WTC11 (cell line): ENCODE results near the gene NKAPL. TPM values are rescaled to one million over a fixed set of nuclear protein-coding genes. Genes with fewer than 3 reads are reported as not detected.

Experiments
- ATAC-seq: fragments of 200-7000 bp; cut with Tn5 transposase; 2 replicates; pipeline ENCODE4 v1.10.0; 2021; ENCODE audit warnings: mild to moderate bottlenecking, moderate library complexity
- CTCF ChIA-PET: fragments of 300-600 bp; sonication (Branson Sonifier 250); formaldehyde crosslinking; loops from one replicate; lab custom pipeline; 2021; ENCODE audit warnings: antibody characterized with exemption; lab: Charles Lee
- POLR2A ChIA-PET: fragments of 350-600 bp; sonication (Branson Sonifier 250); formaldehyde crosslinking; loops from one replicate; lab custom pipeline; 2021; ENCODE audit warnings: antibody characterized with exemption; lab: Charles Lee
- DNase-seq: peaks from one replicate; pipeline ENCODE4 v3.0.0; 2021; ENCODE audit warnings: low spot score
- H3K27ac Mint-ChIP-seq: 2 replicates; pipeline ENCODE4 v1.8.0; 2021; ENCODE audit warnings: mixed read lengths
- H3K27me3 Mint-ChIP-seq: 2 replicates; pipeline ENCODE4 v1.8.0; 2021; ENCODE audit warnings: low read depth, mild to moderate bottlenecking, moderate library complexity, mixed read lengths
- H3K36me3 Mint-ChIP-seq: 2 replicates; pipeline ENCODE4 v1.8.0; 2021; ENCODE audit warnings: mixed read lengths
- H3K4me1 Mint-ChIP-seq: 2 replicates; pipeline ENCODE4 v1.8.0; 2022; ENCODE audit warnings: mixed read lengths
- H3K4me3 Mint-ChIP-seq: 2 replicates; pipeline ENCODE4 v1.8.0; 2021; ENCODE audit warnings: mild to moderate bottlenecking, moderate library complexity, mixed read lengths
- H3K9me3 Mint-ChIP-seq: 2 replicates; pipeline ENCODE4 v1.8.0; 2021; ENCODE audit warnings: mixed read lengths
- CDX4 ChIP-seq: fragments of 250-450 bp; sonication (Bioruptor Pico); IDR thresholded peaks from 2 replicates; pipeline ENCODE4 v1.9.0; 2021; ENCODE audit warnings: moderate library complexity, mild to moderate bottlenecking, inconsistent platforms, borderline replicate concordance
- CREB1 ChIP-seq: sonication (generic); formaldehyde crosslinking; IDR thresholded peaks from 2 replicates; pipeline ENCODE4 v1.8.0; 2023; ENCODE audit warnings: mild to moderate bottlenecking, missing genetic modification reagents
- E2F1 ChIP-seq: sonication (generic); formaldehyde crosslinking; IDR thresholded peaks from 2 replicates; pipeline ENCODE4 v1.8.0; 2022; ENCODE audit warnings: mild to moderate bottlenecking, missing genetic modification reagents
- E2F4 ChIP-seq: sonication (generic); formaldehyde crosslinking; IDR thresholded peaks from 2 replicates; pipeline ENCODE4 v1.8.1; 2022; ENCODE audit warnings: low read depth, mild to moderate bottlenecking, moderate library complexity, missing genetic modification reagents, borderline replicate concordance
- ERG ChIP-seq: fragments of 250-450 bp; sonication (Bioruptor Pico); IDR thresholded peaks from 2 replicates; pipeline ENCODE4 v1.8.0; 2021; ENCODE audit warnings: mild to moderate bottlenecking
- ETV6 ChIP-seq: sonication (generic); formaldehyde crosslinking; IDR thresholded peaks from 2 replicates; pipeline ENCODE4 v1.8.1; 2022; ENCODE audit warnings: mild to moderate bottlenecking, missing genetic modification reagents
- GABPB1 ChIP-seq: sonication (generic); formaldehyde crosslinking; IDR thresholded peaks from 2 replicates; pipeline ENCODE4 v1.8.1; 2023; ENCODE audit warnings: mild to moderate bottlenecking, missing genetic modification reagents
- HMGXB4 ChIP-seq: sonication (generic); formaldehyde crosslinking; IDR thresholded peaks from 2 replicates; pipeline ENCODE4 v1.8.1; 2023; ENCODE audit warnings: mild to moderate bottlenecking, moderate library complexity, missing genetic modification reagents
- IRF2 ChIP-seq: sonication (generic); formaldehyde crosslinking; IDR thresholded peaks from 2 replicates; pipeline ENCODE4 v1.8.0; 2022; ENCODE audit warnings: low read depth, missing genetic modification reagents, borderline replicate concordance
- JAZF1 ChIP-seq: fragments of 250-450 bp; sonication (Bioruptor Pico); IDR thresholded peaks from 2 replicates; pipeline ENCODE4 v1.9.0; 2021; ENCODE audit warnings: moderate library complexity, mild to moderate bottlenecking, inconsistent platforms
- JUN ChIP-seq: sonication (generic); formaldehyde crosslinking; IDR thresholded peaks from 2 replicates; pipeline ENCODE4 v1.8.0; 2023; ENCODE audit warnings: mild to moderate bottlenecking, missing genetic modification reagents
- MAX ChIP-seq: sonication (generic); formaldehyde crosslinking; IDR thresholded peaks from 2 replicates; pipeline ENCODE4 v1.8.0; 2022; ENCODE audit warnings: mild to moderate bottlenecking, missing genetic modification reagents
- MXD4 ChIP-seq: fragments of 250-450 bp; sonication (Bioruptor Pico); IDR thresholded peaks from 2 replicates; pipeline ENCODE4 v1.8.0; 2021; ENCODE audit warnings: mild to moderate bottlenecking, moderate library complexity, borderline replicate concordance
- NFATC4 ChIP-seq: fragments of 250-450 bp; sonication (Bioruptor Pico); IDR thresholded peaks from 2 replicates; pipeline ENCODE4 v1.9.0; 2021; ENCODE audit warnings: mild to moderate bottlenecking
- NR2C2 ChIP-seq: sonication (generic); formaldehyde crosslinking; IDR thresholded peaks from 2 replicates; pipeline ENCODE4 v1.8.0; 2022; ENCODE audit warnings: mild to moderate bottlenecking, missing genetic modification reagents
- RORB ChIP-seq: fragments of 250-450 bp; sonication (Bioruptor Pico); IDR thresholded peaks from 2 replicates; pipeline ENCODE4 v1.9.0; 2021; ENCODE audit warnings: mild to moderate bottlenecking
- TCF7 ChIP-seq: sonication (generic); formaldehyde crosslinking; IDR thresholded peaks from 2 replicates; pipeline ENCODE4 v1.8.0; 2022; ENCODE audit warnings: mild to moderate bottlenecking, low read depth, missing genetic modification reagents, moderate library complexity
- ZNF281 ChIP-seq: sonication (generic); formaldehyde crosslinking; IDR thresholded peaks from 2 replicates; pipeline ENCODE4 v1.8.0; 2023; ENCODE audit warnings: mild to moderate bottlenecking, missing genetic modification reagents
- ZNF671 ChIP-seq: fragments of 250-450 bp; sonication (Bioruptor Pico); IDR thresholded peaks from 2 replicates; pipeline ENCODE4 v1.8.0; 2021; ENCODE audit warnings: mild to moderate bottlenecking
- total RNA-seq: library from RNA; stranded (reverse); gene quantifications from 3 replicates; pipeline ENCODE4 v1.2.3, GENCODE V29; 2021

NKAPL gene
- total RNA-seq, 1 experiment from 2014 or later: 0.26 TPM

GRCh38 chr6:28218312-28219248 is 40.5 kb upstream of the NKAPL start (continued):
- TF ChIP-seq E2F1 (CRISPR knock-in tag) (0 out of 2 replicates have a peak, but pooled peaks have one; percentile 48), TCF7 (no peak), JAZF1 (CRISPR knock-in tag) (no peak), JUN (CRISPR knock-in tag) (no peak), ETV6 (CRISPR knock-in tag) (no peak), IRF2 (CRISPR knock-in tag) (no peak), ZNF671 (no peak), ERG (CRISPR knock-in tag) (no peak), MAX (CRISPR knock-in tag) (peak; percentile 84; the same call in 1 of the 2 replicates), NFATC4 (CRISPR knock-in tag) (no peak), RORB (CRISPR knock-in tag) (no peak)

GRCh38 chr6:28220257-28221133 is 38.6 kb upstream of the NKAPL start:
- DNase-seq: no peak
- CTCF ChIA-PET: interaction anchor here (1.1 kb wide), 1 partner anchor 135 kb away, joined by 4 read pairs; no protein-coding TSS in a partner anchor
- H3K9me3 Mint-ChIP-seq: no peaks in the 10 kb centered on the region
- H3K4me3 Mint-ChIP-seq: no peak overlapping the region
- TF ChIP-seq CDX4 (CRISPR knock-in tag) (no peak), CREB1 (CRISPR knock-in tag) (no peak)
- TF ChIP-seq, all 79 proteins: peak for 0
- POLR2A ChIA-PET: interaction anchor here (1.2 kb wide), 1 partner anchor 46 kb away, joined by 3 read pairs; the partner anchor contains the start of gene ZSCAN26
- Mint-ChIP-seq H3K36me3 (no peaks in the 10 kb centered on the region), H3K4me1 (peaks cover 20% of the 10 kb centered on the region), H3K27ac (no peak overlapping the region), H3K27me3 (peaks cover 90% of the 10 kb centered on the region)
- no peak for ATAC-seq

- Mint-ChIP-seq H3K9me3 (no peaks in the 10 kb centered on the region), H3K27me3 (peaks cover 54% of the 10 kb centered on the region), H3K4me1 (peaks cover 10% of the 10 kb centered on the region), H3K4me3 (peak overlapping the region; percentile 94), H3K36me3 (peaks cover 23% of the 10 kb centered on the region), H3K27ac (no peak overlapping the region)
- CTCF ChIA-PET: no interaction called here
- peak; percentile 13; the same call in 1 of the 2 replicates for ATAC-seq
- POLR2A ChIA-PET: interaction anchor here (1.4 kb wide), 1 partner anchor 83 kb away, joined by 7 read pairs; the partner anchor contains the start of gene ZKSCAN8
- no peak for DNase-seq
- TF ChIP-seq E2F4 (CRISPR knock-in tag) (no peak), MXD4 (no peak), ZNF281 (CRISPR knock-in tag) (no peak), GABPB1 (CRISPR knock-in tag) (no peak), TCF7 (no peak), HMGXB4 (no peak), NR2C2 (CRISPR knock-in tag) (no peak)
Observed at GRCh38 chr6:28224131-28225055, 34.7 kb upstream of the NKAPL start.
